Stimulated activated CD4-positive, alpha-beta T cell treated with anti-CD3 and anti-CD28 coated beads, Interleukin-4, amount 100 ng/mL, for 1 hour (primary cell): Measurements from ENCODE around the gene RASA2.
A peak's percentile ranks its signal among the peaks of the same experiment; 100 is the strongest.

Experiments used
- DNase-seq: peaks from one replicate; pipeline ENCODE4 v3.0.0-alpha.2; 2020

RASA2 gene

DNA sequence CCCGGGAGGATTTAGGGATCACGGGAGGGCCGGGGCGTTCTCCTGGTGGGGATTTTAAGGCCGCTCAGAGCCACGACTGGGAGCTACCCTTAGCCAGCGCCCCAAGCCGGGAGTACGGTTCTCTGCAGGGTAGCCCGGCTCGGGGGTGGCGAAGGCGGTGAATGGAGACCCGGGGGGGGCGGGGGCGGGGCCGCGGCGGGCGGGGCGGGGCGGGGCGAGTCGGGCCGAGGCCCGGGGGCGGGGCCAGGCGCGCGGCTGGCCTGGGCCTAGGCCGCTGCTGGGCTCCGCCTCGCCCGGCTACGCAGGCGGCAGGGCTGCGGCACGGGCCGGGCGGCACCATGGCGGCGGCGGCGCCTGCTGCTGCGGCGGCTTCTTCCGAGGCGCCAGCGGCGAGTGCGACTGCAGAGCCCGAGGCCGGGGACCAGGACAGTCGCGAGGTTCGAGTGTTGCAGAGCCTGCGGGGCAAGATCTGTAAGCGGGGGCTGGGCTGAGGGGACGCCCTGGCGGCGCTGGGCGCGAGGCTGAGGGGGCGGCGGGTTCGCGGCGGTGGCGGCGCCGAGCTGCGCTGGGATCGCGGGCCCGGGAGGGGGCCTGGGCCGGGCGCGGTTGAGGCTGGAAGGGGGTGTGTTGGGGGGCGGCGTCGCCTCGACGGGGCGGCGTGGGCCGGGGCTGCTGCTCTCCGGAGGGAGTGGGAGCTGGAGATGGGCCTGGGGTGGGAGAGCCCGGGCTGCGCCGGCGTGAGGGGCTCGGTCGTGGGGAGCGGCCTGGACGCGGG, at the start of gene RASA2:
Gene RASA2, plus strand, starts transcription at position 282 of the 775 bp plus-strand sequence. Its CDS starts 57 bp downstream, at position 339.
- DNase-seq: peak; percentile 68

DNA sequence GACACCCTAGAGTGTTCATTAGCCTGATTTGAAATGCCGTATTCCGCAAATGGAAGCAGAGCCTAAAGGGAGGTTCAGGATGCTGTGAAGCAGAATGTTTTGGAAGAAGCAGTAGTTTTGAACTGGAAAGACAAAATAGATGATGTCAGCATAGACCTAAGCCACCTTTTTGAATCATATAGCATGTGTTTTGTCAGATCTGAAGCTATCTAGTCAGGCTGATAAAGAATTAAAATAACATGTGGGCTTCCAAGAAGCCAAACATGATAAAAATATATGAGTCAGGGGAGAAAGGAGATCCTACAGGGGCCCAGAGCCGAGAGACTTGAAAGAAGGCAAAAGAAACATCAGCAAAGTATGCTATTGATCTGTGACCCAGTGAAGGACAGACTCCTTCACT, 47.2 kb upstream of the RASA2 start:
- no peak for DNase-seq

DNA sequence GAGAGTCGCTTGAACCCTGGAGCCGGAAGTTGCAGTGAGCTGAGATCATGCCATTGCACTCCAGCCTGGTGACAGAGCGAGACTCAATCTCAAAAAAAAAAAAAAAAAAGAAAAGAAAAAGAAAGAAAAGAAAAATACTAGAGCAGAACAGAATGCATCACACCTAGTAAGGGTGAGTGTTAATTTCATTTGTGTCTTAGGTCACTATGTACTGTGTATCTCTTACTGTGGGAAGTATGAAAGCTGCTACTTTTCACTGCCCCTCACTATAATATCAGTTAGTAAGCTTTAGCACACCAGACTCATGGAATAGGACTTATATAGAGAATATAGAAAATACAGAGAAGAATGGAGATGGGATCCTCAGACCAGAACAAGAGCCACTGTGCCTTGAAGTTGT, 45.9 kb upstream of the RASA2 start:
- DNase-seq: no peak

- peak; percentile 81 for DNase-seq
These were observed 45.2 kb upstream of the RASA2 start for GRCh38 chr3:141441381-141442364.

GRCh38 chr3:141442446-141442845, 44.4 kb upstream of the RASA2 start:
- DNase-seq: no peak

- no peak for DNase-seq
These were observed 43.9 kb upstream of the RASA2 start for GRCh38 chr3:141442914-141443313.

- no peak for DNase-seq
These were observed 42.1 kb upstream of the RASA2 start for GRCh38 chr3:141444586-141445285.

DNA sequence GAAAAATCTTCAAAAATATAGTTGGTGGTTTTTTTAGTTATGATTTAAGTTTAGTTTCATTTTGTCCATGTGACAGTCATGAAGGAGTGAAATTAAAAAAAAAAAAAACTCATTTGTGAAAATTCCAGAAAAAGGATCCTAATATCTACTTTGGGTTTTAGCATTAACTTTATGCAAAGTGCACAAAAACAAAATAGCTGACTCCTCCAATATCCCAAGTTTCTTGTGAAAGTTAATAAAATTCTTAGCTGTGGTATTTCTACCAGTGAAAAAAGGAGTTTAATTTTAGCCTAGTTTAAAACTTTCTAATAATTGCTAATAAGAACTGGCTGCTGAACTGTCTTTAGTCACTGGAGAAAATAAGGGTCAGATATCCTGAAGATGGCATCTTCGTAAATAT, 40.8 kb upstream of the RASA2 start:
- DNase-seq: no peak

GRCh38 chr3:141446737-141447136, 40.1 kb upstream of the RASA2 start:
- DNase-seq: no peak

DNA sequence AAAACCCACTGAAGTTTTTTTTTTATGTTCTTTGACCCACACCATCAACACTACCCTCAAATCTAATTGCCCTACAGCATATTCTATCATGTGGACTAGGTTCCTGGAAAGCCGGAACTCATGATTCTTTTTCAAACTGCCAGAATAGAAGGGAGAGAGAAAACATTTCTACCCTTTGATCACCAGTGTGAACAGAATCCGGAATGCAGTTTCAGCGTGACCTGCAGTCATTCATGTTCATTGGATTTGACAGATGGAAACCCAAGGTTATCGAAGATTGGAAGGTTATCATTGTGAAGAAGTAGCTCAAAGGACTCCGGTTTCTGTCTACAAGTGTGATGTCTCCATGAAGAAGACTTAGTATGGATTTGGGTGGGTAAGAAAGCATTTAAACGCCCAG, 39.4 kb upstream of the RASA2 start:
- no peak for DNase-seq

DNA sequence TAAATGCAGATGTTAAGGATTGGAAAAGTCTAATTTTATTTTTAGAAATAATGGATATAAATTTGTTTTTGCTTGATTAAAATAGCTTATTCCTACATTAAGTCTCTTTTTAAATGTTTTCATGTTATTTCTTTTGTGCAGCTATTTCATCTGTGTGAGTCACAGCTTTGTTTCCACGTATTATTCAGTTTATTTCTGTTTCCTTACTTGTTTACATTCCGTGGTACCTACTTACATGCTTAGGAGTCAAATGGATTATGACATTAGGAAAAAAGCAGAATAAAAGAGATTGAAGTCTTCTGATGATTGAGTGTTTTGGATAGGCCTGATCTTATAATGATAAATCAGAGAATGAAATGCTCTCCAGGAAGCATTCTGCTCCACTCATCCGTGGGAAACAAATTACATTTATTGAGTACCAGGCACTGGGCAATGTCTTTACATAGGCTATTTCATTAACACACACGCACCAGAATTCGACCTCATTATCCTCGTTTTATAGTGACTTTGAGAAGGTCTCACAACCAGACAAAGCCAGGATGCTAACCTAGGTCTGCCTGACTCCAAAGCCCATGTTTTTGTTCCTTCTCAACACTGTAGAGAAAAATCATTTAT, 38.1 kb upstream of the RASA2 start:
- no peak for DNase-seq

DNA sequence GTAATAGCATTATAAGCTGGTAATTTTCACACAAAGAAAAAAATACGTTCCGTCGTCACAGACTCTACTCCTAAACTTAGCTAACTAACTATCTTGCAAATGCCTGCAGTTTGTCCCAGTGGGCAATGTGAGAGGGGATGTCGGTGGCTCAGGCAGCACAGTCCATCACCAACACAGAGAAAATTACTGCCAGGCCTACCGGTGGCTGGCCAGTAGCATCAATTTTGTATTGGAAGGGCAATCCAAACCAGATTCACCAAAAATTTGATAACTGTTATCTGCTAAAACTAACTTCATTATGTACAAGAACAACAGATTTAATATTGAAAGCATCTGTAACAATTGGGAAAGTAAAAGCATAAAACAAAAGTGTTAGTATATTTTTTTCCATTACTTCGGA, 37.4 kb upstream of the RASA2 start:
- no peak for DNase-seq

DNA sequence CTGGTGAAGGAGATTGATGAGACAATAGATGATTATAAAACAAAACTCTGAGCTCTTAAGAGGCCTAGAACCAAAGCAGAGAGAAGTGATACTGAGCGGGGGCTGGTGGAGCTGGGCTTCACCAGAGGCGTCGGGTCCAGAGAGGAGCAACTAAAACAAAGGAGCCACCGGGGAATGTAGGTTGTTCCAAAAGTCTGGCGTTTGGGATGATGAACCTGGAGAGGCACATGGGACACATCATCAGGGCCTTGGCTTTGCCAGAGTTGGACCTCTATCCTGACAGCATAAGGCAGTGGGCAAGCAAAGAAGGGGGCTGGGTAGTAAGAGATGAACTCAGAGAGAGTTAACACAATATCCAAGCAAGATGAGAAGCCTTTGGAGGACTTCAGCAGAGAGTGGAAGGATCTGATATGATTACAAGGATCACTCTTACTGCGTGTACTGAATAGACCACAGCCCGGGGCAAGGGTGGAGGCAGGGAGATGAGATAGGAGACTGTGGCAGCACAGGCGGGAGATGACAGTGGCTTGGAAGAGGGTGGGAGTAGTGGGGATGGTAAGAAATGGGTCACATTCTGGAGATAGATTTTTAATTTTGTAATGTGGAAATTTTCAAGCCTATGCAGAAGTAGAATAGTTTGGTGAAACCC, 36.0 kb upstream of the RASA2 start:
- no peak for DNase-seq

DNA sequence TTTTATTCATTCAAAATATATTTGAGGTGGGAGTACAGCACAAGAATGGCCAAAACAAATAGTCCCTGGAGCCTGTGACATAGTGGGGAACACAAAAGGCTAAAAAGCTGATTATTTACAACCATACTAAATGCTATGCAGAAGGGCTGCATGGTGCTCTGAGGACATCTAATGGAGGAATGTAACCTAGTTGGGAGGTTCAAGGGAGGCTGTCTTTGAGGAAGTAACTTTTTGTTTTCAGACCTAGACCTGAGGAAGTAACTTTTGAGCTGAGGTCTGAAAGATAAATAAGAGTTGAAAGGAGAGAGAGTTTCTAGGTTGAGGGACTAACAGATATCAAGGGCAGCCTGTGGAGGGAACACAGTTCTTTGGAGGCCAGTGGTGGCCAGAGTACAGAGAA, 34.8 kb upstream of the RASA2 start:
- DNase-seq: no peak

DNA sequence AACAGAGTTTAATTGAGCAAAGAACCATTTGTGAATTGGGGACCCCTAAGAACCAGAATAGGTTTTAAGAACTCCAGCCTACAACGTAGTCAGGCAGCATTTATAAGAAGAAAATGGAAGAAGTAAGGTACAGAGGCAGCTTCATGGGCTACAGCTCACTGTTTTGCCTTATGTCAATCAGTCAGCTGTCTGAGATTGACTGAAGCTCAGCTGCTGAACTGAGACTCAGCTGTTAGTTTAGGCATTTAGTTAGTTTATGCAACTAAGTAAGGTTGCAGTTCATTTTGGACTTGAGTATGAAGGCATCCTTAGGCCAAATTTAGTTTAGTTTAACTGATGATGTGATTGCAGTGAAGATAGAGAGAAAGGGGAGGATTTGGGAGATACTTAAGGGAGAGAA, 34.1 kb upstream of the RASA2 start:
- DNase-seq: no peak

DNA sequence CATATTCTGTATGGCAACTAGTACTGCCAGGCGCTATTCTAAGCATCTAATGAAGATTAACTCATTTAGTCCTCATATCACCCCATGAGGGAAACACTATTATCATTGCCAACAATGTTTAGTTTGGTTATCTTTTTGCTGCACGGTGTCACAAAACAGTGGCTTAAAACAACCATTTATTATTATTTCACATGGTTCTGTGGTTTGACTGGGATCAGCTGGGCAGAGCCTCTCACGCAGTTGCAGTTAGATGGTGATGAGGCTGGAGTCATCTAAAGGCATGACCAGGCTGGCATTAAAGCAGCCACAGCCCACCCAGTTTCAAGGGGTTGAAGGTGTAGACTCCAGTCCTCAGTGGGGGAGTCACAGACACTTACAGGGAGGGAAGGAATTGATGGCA, 32.8 kb upstream of the RASA2 start:
- no peak for DNase-seq

DNA sequence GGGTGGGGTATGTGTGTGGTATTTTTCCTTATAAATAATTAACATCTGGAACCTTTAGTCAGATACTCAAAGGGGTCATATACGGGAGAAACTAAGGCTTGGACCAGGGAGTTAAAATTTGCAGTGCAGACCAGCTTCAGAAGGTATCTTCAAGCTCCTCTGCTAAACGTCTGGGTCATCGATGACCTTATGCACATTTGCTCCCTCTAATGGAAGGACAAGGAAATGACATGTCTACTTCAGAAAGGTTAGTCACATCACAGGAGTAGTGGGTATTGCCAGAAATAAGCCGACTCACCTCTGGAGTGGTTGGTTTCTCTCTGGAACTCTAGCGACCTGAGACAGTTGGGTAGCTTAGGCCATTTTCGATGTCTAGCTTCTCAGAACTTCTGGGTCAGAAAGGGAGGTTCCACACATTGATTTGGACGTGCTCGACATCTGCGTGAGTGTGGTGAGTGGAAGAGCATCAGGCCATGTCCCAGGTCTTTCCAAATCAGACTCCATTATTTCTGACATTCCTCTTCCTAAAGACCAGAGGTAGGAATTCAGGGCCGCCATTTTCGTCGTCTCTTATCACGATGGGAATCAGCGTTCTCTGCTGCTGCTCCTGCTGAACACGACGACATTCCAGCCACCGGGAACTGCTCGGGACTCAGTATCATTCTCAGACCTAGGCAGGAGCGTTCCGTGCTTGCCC, 31.8 kb upstream of the RASA2 start:
- no peak for DNase-seq

GRCh38 chr3:141455603-141456300, 31.1 kb upstream of the RASA2 start:
- no peak for DNase-seq

GRCh38 chr3:141456301-141456625, 30.6 kb upstream of the RASA2 start:
- DNase-seq: no peak

DNA sequence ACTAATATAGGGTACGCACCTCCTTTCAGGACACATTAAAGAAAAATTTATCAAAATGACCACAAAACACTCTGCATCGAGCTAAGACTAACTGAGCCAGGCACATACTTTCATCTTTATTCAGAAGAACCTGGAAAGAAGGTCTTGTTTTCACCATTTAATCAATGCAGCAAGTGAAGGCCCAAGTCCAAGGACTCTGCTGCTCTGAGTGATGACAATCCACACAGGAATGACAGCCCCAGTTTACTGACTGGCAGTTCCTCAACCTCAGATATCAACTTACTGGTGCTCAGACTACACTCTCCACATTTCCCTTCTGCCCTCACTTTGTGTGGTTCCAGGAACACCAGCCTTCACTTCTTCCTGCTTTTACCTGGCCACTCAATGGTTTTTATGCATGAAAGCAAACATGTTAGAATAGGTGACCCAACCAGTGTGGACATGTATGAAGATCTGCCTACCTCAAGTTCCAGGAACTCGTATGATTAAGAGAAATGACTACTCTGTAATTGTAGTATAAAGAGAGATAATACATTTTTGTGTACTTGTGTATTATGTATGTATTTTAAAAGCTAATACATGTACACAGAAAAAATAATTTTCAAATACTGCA, 29.1 kb upstream of the RASA2 start:
- no peak for DNase-seq

- no peak for DNase-seq
These were observed 27.8 kb upstream of the RASA2 start for GRCh38 chr3:141459008-141459407.
